K562 (cell line): ENCODE data around the gene KIAA0930.

ENCODE experiments used
- DPF2 ChIP-seq: fragments of 450-650 bp; IDR thresholded peaks from 2 replicates; pipeline ENCODE4 v1.6.1; 2016
- MAFK ChIP-seq: IDR thresholded peaks from 2 replicates; pipeline ENCODE4 v1.6.1; 2011; ENCODE audit warnings: low read length, improper control_type of control experiment
- SRF ChIP-seq, 2 experiments: fragments of 250-450, 450-650 bp in 1 of 2; sonication (Bioruptor Pico) in 1 of 2; sonication (generic) in 1 of 2; formaldehyde crosslinking; IDR thresholded peaks; 2 replicates each; pipeline versions ENCODE4 v1.5.0 to v1.5.1; 2020 to 2022; ENCODE audit warnings: mild to moderate bottlenecking in 1 of 2, missing genetic modification reagents in 1 of 2

- TF ChIP-seq SRF (CRISPR knock-in tag; IDR thresholded peaks at IDR 0.05) = no peak
- no peak for TF ChIP-seq DPF2
- no peak for TF ChIP-seq MAFK
Measured at GRCh38 chr22:45179276-45180049, 61.2 kb downstream of the KIAA0930 start.
